ENCODE data around the gene VOPP1. TPM values are rescaled to one million over a fixed set of nuclear protein-coding genes. Genes with fewer than 3 reads are reported as not detected.

VOPP1 gene
- total and polyA plus RNA-seq, 4 experiments from 2014 or later = 43.0 to 98.7 (median 90.7) TPM

- H3K4me3 Mint-ChIP-seq = peak overlapping the region; percentile 88 to 96 (median 93)
- intact Hi-C loops (cut with micrococcal nuclease) = loop anchor here (2.0 to 10.0 kb wide), 5 partner anchors 19 to 819 kb away; partner anchors contain the start of genes CCT6A, MRPS17, PSPH and SEC61G
- no peak for DNase-seq
Observed at GRCh38 chr7:55573234-55573900, 1.1 kb upstream of the VOPP1 start.

GRCh38 chr7:55571511-55572377, 558 bp downstream of the VOPP1 start:
- H3K4me1 ChIP-seq (ENCODE audit: insufficient read depth, low read length) = peaks cover 64% of the 10 kb centered on the region

More at GRCh38 chr7:55573234-55573900, 1.1 kb upstream of the VOPP1 start:
- Histone ChIP-seq H3K4me3 (ENCODE audit: low read length in 2 of 2) (peak overlapping the region; percentile 63 to 80), H3K27me3 (ENCODE audit: insufficient read depth, low read length) (no peaks in the 10 kb centered on the region), H3K36me3 (ENCODE audit: insufficient read depth, low read length) (no peaks in the 10 kb centered on the region), H3K9me3 (ENCODE audit: control insufficient read depth in 1 of 2, low read length in 2 of 2) (no peaks in the 10 kb centered on the region), H3K27ac (ENCODE audit: low read depth, low read length) (peak overlapping the region; percentile 82), H3K4me1 (ENCODE audit: insufficient read depth, low read length) (peaks cover 48% of the 10 kb centered on the region)
- ChIA-PET CTCF (ENCODE audit: partially characterized antibody) (interaction anchor here (0.7 to 6.9 kb wide), 15 partner anchors 8 to 141 kb away, joined by 3 to 29 read pairs (median 4); no protein-coding TSS in a partner anchor), POLR2A (ENCODE audit: partially characterized antibody) (interaction anchor here (0.7 to 8.7 kb wide), 20 partner anchors 9 to 814 kb away, joined by 3 to 95 read pairs (median 8); partner anchors contain the start of genes CHCHD2, LANCL2 and SEC61G)
- H3K27me3 Mint-ChIP-seq = no peaks in the 10 kb centered on the region
- H3K9me3 Mint-ChIP-seq = peaks cover 0 to 2% (median 0%) of the 10 kb centered on the region in 8 donors
- peaks cover 0 to 15% of the 10 kb centered on the region in 2 donors for H3K36me3 Mint-ChIP-seq
- H3K4me1 Mint-ChIP-seq = peaks cover 39 to 64% (median 50%) of the 10 kb centered on the region in 4 donors
- peak overlapping the region; percentile 72 to 99 (median 85) for H3K27ac Mint-ChIP-seq

GRCh38 chr7:55570939-55571338, 1.4 kb downstream of the VOPP1 start:
- H3K9me3 Mint-ChIP-seq = peaks cover 0 to 2% (median 0%) of the 10 kb centered on the region in 8 donors
- Histone ChIP-seq H3K27me3 (ENCODE audit: insufficient read depth, low read length) (no peaks in the 10 kb centered on the region), H3K9me3 (ENCODE audit: control insufficient read depth in 1 of 2, low read length in 2 of 2) (no peaks in the 10 kb centered on the region), H3K4me1 (ENCODE audit: insufficient read depth, low read length) (peaks cover 71% of the 10 kb centered on the region), H3K27ac (ENCODE audit: low read depth, low read length) (peak overlapping the region; percentile 69), H3K36me3 (ENCODE audit: insufficient read depth, low read length) (no peaks in the 10 kb centered on the region), H3K4me3 (ENCODE audit: low read length in 2 of 2) (peak overlapping the region; percentile 63 to 79)
- intact Hi-C loops (cut with micrococcal nuclease) = loop anchor here (1.0 to 10.0 kb wide), 7 partner anchors 12 to 816 kb away; partner anchors contain the start of genes CCT6A, LANCL2, MRPS17 and PSPH
- POLR2A ChIA-PET (ENCODE audit: partially characterized antibody) = interaction anchor here (0.8 to 8.7 kb wide), 9 partner anchors 12 to 493 kb away, joined by 3 to 95 read pairs (median 3); partner anchors contain the start of genes LANCL2 and SUMF2
- CTCF ChIA-PET (ENCODE audit: partially characterized antibody) = interaction anchor here (6.9 kb wide), 1 partner anchor 102 kb away, joined by 29 read pairs; no protein-coding TSS in a partner anchor
- no peak for DNase-seq
- H3K4me1 Mint-ChIP-seq = peaks cover 59 to 85% (median 71%) of the 10 kb centered on the region in 4 donors
- H3K27ac Mint-ChIP-seq = peak overlapping the region; percentile 81 to 97 (median 96)
- peaks cover 0 to 18% of the 10 kb centered on the region in 2 donors for H3K36me3 Mint-ChIP-seq
- peak overlapping the region; percentile 90 to 98 (median 95) for H3K4me3 Mint-ChIP-seq
- H3K27me3 Mint-ChIP-seq = no peaks in the 10 kb centered on the region

More at GRCh38 chr7:55571511-55572377, 558 bp downstream of the VOPP1 start:
- peaks cover 0 to 18% of the 10 kb centered on the region in 2 donors for H3K36me3 Mint-ChIP-seq
- H3K9me3 Mint-ChIP-seq = peaks cover 0 to 2% (median 0%) of the 10 kb centered on the region in 8 donors
- peak; percentile 66 to 77 (median 70) for DNase-seq
- ChIA-PET POLR2A (ENCODE audit: partially characterized antibody) (interaction anchor here (0.7 to 8.7 kb wide), 16 partner anchors 7 to 812 kb away, joined by 3 to 95 read pairs (median 8); partner anchors contain the start of genes CHCHD2, LANCL2, SEC61G and SUMF2), CTCF (ENCODE audit: partially characterized antibody) (interaction anchor here (0.5 to 6.9 kb wide), 6 partner anchors 10 to 109 kb away, joined by 3 to 29 read pairs (median 8); no protein-coding TSS in a partner anchor)
- Histone ChIP-seq H3K4me3 (ENCODE audit: low read length in 2 of 2) (peak overlapping the region; percentile 63 to 79), H3K36me3 (ENCODE audit: insufficient read depth, low read length) (no peaks in the 10 kb centered on the region), H3K9me3 (ENCODE audit: control insufficient read depth in 1 of 2, low read length in 2 of 2) (no peaks in the 10 kb centered on the region), H3K27ac (ENCODE audit: low read depth, low read length) (peak overlapping the region; percentile 69), H3K27me3 (ENCODE audit: insufficient read depth, low read length) (no peaks in the 10 kb centered on the region)
- no peaks in the 10 kb centered on the region for H3K27me3 Mint-ChIP-seq
- H3K4me3 Mint-ChIP-seq = peak overlapping the region; percentile 90 to 98 (median 95)
- peak overlapping the region; percentile 81 to 97 (median 96) for H3K27ac Mint-ChIP-seq
- intact Hi-C loops (cut with micrococcal nuclease) = loop anchor here (1.0 to 10.0 kb wide), 7 partner anchors 21 to 817 kb away; partner anchors contain the start of genes CCT6A, LANCL2, MRPS17 and PSPH
- H3K4me1 Mint-ChIP-seq = peaks cover 53 to 80% (median 65%) of the 10 kb centered on the region in 4 donors

GRCh38 chr7:55570218-55570873, 2.0 kb downstream of the VOPP1 start:
- peaks cover 0 to 18% of the 10 kb centered on the region in 2 donors for H3K36me3 Mint-ChIP-seq
- peaks cover 0 to 2% (median 0%) of the 10 kb centered on the region in 8 donors for H3K9me3 Mint-ChIP-seq
- no peaks in the 10 kb centered on the region for H3K9me3 ChIP-seq (ENCODE audit: control insufficient read depth in 1 of 2, low read length in 2 of 2)
- peak overlapping the region; percentile 88 to 96 (median 95) for H3K4me3 Mint-ChIP-seq
- H3K4me3 ChIP-seq (ENCODE audit: low read length in 2 of 2) = peak overlapping the region in 1 of 2 donors; percentile 79
- ChIA-PET CTCF (ENCODE audit: partially characterized antibody) (interaction anchor here (1.3 to 6.9 kb wide), 4 partner anchors 23 to 101 kb away, joined by 3 to 29 read pairs (median 12); no protein-coding TSS in a partner anchor), POLR2A (ENCODE audit: partially characterized antibody) (interaction anchor here (0.9 to 8.7 kb wide), 6 partner anchors 11 to 205 kb away, joined by 3 to 95 read pairs (median 4); partner anchors contain the start of gene LANCL2)
- H3K36me3 ChIP-seq (ENCODE audit: insufficient read depth, low read length) = no peaks in the 10 kb centered on the region
- peak overlapping the region; percentile 86 to 97 (median 94) for H3K27ac Mint-ChIP-seq
- no peaks in the 10 kb centered on the region for H3K27me3 Mint-ChIP-seq
- intact Hi-C loops (cut with micrococcal nuclease) = loop anchor here (1.0 to 10.0 kb wide), 6 partner anchors 11 to 816 kb away; partner anchors contain the start of genes CCT6A, MRPS17, PSPH and SEC61G
- H3K27me3 ChIP-seq (ENCODE audit: insufficient read depth, low read length) = no peaks in the 10 kb centered on the region
- DNase-seq = peak in 1 of 5 donors; percentile 23
- H3K27ac ChIP-seq (ENCODE audit: low read depth, low read length) = peak overlapping the region; percentile 48
- H3K4me1 ChIP-seq (ENCODE audit: insufficient read depth, low read length) = peaks cover 77% of the 10 kb centered on the region
- peaks cover 59 to 85% (median 71%) of the 10 kb centered on the region in 4 donors for H3K4me1 Mint-ChIP-seq

GRCh38 chr7:55569797-55570196, 2.5 kb downstream of the VOPP1 start:
- peaks cover 64 to 88% (median 74%) of the 10 kb centered on the region in 4 donors for H3K4me1 Mint-ChIP-seq
- peaks cover 80% of the 10 kb centered on the region for H3K4me1 ChIP-seq (ENCODE audit: insufficient read depth, low read length)
- H3K9me3 ChIP-seq (ENCODE audit: control insufficient read depth in 1 of 2, low read length in 2 of 2) = no peaks in the 10 kb centered on the region
- H3K36me3 Mint-ChIP-seq = peaks cover 0 to 18% of the 10 kb centered on the region in 2 donors
- POLR2A ChIA-PET (ENCODE audit: partially characterized antibody) = interaction anchor here (1.0 to 8.7 kb wide), 6 partner anchors 10 to 205 kb away, joined by 3 to 95 read pairs (median 8); partner anchors contain the start of gene LANCL2
- DNase-seq = peak in 4 of 5 donors; percentile 23 to 65 (median 28)
- peaks cover 0 to 2% (median 0%) of the 10 kb centered on the region in 8 donors for H3K9me3 Mint-ChIP-seq
- H3K27ac Mint-ChIP-seq = peak overlapping the region; percentile 86 to 97 (median 94)
- H3K4me3 ChIP-seq (ENCODE audit: low read length in 2 of 2) = peak overlapping the region; percentile 4 to 79
- peak overlapping the region; percentile 48 for H3K27ac ChIP-seq (ENCODE audit: low read depth, low read length)
- H3K36me3 ChIP-seq (ENCODE audit: insufficient read depth, low read length) = no peaks in the 10 kb centered on the region
- H3K4me3 Mint-ChIP-seq = peak overlapping the region; percentile 88 to 96 (median 95)
- H3K27me3 Mint-ChIP-seq = no peaks in the 10 kb centered on the region
- H3K27me3 ChIP-seq (ENCODE audit: insufficient read depth, low read length) = no peaks in the 10 kb centered on the region
- CTCF ChIA-PET (ENCODE audit: partially characterized antibody) = interaction anchor here (0.5 to 6.9 kb wide), 5 partner anchors 23 to 299 kb away, joined by 3 to 29 read pairs (median 12); no protein-coding TSS in a partner anchor
- intact Hi-C loops (cut with micrococcal nuclease) = loop anchor here (1.0 to 10.0 kb wide), 6 partner anchors 10 to 815 kb away; partner anchors contain the start of genes CCT6A, MRPS17, PSPH and SEC61G

Measured in CD4-positive, alpha-beta memory T cell (primary cell).